ENCODE results near the gene NDFIP2. TPM values are rescaled to one million over a fixed set of nuclear protein-coding genes. Genes with fewer than 3 reads are reported as not detected.
A peak's percentile ranks its signal among the peaks of the same experiment; 100 is the strongest.

The NDFIP2 gene
- total RNA-seq, 2 experiments from 2014 or later = 0.54 to 4.0 TPM

DNA sequence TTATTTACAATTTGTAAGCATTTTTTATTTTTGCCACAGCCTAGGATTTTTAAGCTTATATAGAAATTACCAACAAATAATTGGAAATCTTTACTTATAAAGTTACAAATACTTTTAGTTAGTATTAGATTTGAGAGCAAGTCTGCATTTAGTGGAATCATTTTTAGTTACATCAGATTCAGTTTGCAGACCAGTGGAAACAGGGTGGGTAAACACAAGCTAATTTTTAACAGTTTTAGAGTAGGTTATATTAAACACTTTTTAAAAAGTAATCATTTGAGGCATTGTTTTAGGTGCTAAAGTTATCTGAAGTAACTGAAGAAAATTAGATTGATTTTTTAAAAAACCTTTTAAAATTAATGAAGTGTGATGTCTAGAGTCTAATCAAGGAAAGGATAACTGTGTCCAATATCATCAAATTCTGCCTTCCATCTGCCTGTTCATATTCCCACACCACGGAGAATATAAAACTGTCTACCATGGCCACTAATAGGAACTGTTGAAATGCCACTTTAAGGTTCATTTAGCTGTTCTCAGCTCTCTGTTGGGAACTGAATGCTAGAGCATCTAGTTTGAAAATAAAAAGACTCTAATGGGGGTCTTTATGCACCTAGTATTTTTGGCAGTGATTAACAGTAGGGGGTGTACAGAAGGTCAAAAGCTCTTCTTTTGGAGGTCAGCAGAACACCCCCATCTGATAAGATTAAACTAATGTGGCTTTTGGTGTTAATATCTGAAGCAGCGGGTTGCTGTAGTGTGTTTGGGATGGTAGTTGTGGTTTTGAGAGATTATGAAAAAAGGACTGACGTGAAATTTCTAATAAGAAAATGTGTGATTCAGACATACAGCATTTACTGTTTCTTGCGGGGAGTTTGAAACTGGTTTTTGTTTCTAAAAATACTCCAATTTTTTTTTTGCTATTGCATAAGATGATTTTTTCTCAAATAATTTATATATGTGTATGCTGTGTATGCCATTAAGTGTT lies 66.5 kb downstream of the NDFIP2 start:
- Histone ChIP-seq H4K20me1 (ENCODE audit: insufficient read depth, low read length) (peaks cover 5% of the 10 kb centered on the region; the same call in 1 of the 2 replicates), H3K4me1 (ENCODE audit: insufficient read depth, low read length, poor library complexity, severe bottlenecking) (no peaks in the 10 kb centered on the region), H3K4me3 (ENCODE audit: low read depth, low read length, poor library complexity, severe bottlenecking) (no peak overlapping the region), H3K4me2 (ENCODE audit: low read length) (no peak overlapping the region), H3K36me3 (ENCODE audit: insufficient read depth, low read length) (no peaks in the 10 kb centered on the region), H3K9me3 (ENCODE audit: low read length) (no peaks in the 10 kb centered on the region), H2AFZ (ENCODE audit: low read length) (no peak overlapping the region), H3K9me2 (ENCODE audit: insufficient read depth, low read length) (no peaks in the 10 kb centered on the region), H3K79me2 (ENCODE audit: insufficient read depth, low read depth, low read length) (no peaks in the 10 kb centered on the region), H3K27ac (ENCODE audit: low read depth, low read length, poor library complexity, severe bottlenecking) (no peak overlapping the region)
- BruUV-seq (replicated peaks) = no TSS peak
- intact Hi-C loops (cut with micrococcal nuclease; ENCODE audit: unreplicated experiment) = loop anchor here (10.0 kb wide), 2 partner anchors 233 to 1413 kb away; no protein-coding TSS in a partner anchor
- no peak for DNase-seq (ENCODE audit: low spot score)
- CTCF ChIA-PET (ENCODE audit: unreplicated experiment) = no interaction called here
- POLR2A ChIA-PET = no interaction called here
- TF ChIP-seq CTCF (conservative IDR thresholded peaks at IDR 0.05; ENCODE audit: low read length) (no peak), EZH2phosphoT487 (IDR thresholded peaks at IDR 0.05; ENCODE audit: borderline replicate concordance, low read depth, low read length) (no peak)

DNA sequence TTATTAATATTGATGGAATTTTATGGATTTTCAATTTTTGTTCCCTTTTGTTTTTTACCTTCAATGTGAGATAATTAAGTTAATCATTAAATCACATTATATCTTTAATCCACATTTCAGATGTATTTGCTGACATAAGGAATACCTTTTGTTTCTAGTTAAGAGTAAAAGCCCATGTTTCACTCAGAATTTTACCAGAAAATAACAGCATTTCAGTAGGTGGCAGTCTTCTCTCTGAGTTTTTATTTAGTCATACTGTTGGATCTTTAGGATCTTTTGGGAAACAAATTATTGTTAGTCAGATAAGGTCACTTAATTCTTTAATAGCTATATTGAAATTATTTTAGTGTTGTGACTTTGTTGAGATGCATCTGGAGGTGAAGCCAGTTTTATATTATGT lies 67.9 kb downstream of the NDFIP2 start:
- TF ChIP-seq CTCF (conservative IDR thresholded peaks at IDR 0.05; ENCODE audit: low read length) = peak; percentile 41; the same call in 1 of the 2 replicates
- no peak for TF ChIP-seq EZH2phosphoT487 (IDR thresholded peaks at IDR 0.05; ENCODE audit: borderline replicate concordance, low read depth, low read length)
- Histone ChIP-seq H4K20me1 (ENCODE audit: insufficient read depth, low read length) (peaks cover 5% of the 10 kb centered on the region; the same call in 1 of the 2 replicates), H3K27ac (ENCODE audit: low read depth, low read length, poor library complexity, severe bottlenecking) (no peak overlapping the region), H3K9me3 (ENCODE audit: low read length) (no peaks in the 10 kb centered on the region), H3K9me2 (ENCODE audit: insufficient read depth, low read length) (no peaks in the 10 kb centered on the region), H3K4me2 (ENCODE audit: low read length) (no peak overlapping the region), H3K4me3 (ENCODE audit: low read depth, low read length, poor library complexity, severe bottlenecking) (no peak overlapping the region), H3K36me3 (ENCODE audit: insufficient read depth, low read length) (no peaks in the 10 kb centered on the region), H3K4me1 (ENCODE audit: insufficient read depth, low read length, poor library complexity, severe bottlenecking) (no peaks in the 10 kb centered on the region), H3K79me2 (ENCODE audit: insufficient read depth, low read depth, low read length) (no peaks in the 10 kb centered on the region), H2AFZ (ENCODE audit: low read length) (no peak overlapping the region)
- DNase-seq (ENCODE audit: low spot score) = no peak
- intact Hi-C loops (cut with micrococcal nuclease; ENCODE audit: unreplicated experiment) = loop anchor here (10.0 kb wide), 2 partner anchors 234 to 1414 kb away; no protein-coding TSS in a partner anchor
- ChIA-PET POLR2A (no interaction called here), CTCF (ENCODE audit: unreplicated experiment) (no interaction called here)
- no TSS peak for BruUV-seq (replicated peaks)

Data from OCI-LY7 (cell line).